ENCODE results near the gene NKAIN1. TPM values are rescaled to one million over a fixed set of nuclear protein-coding genes. Genes with fewer than 3 reads are reported as not detected.

The NKAIN1 gene
- total RNA-seq, 1 experiment from 2014 or later, result 0.18 TPM

GRCh38 chr1:31152181-31152795 lies 87.4 kb downstream of the NKAIN1 start:
- no peaks in the 10 kb centered on the region for H3K9me2 ChIP-seq (replicated peaks; ENCODE audit: low read length)
- H3K27ac ChIP-seq (ENCODE audit: low read length), result peak overlapping the region; percentile 72
- ChIA-PET CTCF (no interaction called here), POLR2A (ENCODE audit: unreplicated experiment) (no interaction called here)
- H3K4me1 ChIP-seq (ENCODE audit: insufficient read depth, low read length), result peaks cover 39% of the 10 kb centered on the region
- no peaks in the 10 kb centered on the region for H3K36me3 ChIP-seq (ENCODE audit: low read depth, low read length)
- H2AFZ ChIP-seq (ENCODE audit: low read length), result no peak overlapping the region
- ATAC-seq (peak; percentile 38), DNase-seq (peak; percentile 94)
- intact Hi-C loops (cut with micrococcal nuclease), result no loop called here
- H3K27me3 ChIP-seq (ENCODE audit: low read length), result no peaks in the 10 kb centered on the region
- H3K4me2 ChIP-seq (ENCODE audit: low read length), result peak overlapping the region; percentile 46
- H3K79me2 ChIP-seq (ENCODE audit: low read length), result no peaks in the 10 kb centered on the region
- no peak overlapping the region for H3K4me3 ChIP-seq (ENCODE audit: low read length)
- H3K9me3 ChIP-seq (ENCODE audit: low read length), result no peaks in the 10 kb centered on the region
- H4K20me1 ChIP-seq (ENCODE audit: low read length), result no peaks in the 10 kb centered on the region
- TF ChIP-seq EZH2 (IDR thresholded peaks at IDR 0.05; ENCODE audit: low read length, unreplicated experiment) (no peak), EZH2phosphoT487 (IDR thresholded peaks at IDR 0.05; ENCODE audit: borderline replicate concordance, low read length) (no peak)
- TF ChIP-seq, protein P1, sequence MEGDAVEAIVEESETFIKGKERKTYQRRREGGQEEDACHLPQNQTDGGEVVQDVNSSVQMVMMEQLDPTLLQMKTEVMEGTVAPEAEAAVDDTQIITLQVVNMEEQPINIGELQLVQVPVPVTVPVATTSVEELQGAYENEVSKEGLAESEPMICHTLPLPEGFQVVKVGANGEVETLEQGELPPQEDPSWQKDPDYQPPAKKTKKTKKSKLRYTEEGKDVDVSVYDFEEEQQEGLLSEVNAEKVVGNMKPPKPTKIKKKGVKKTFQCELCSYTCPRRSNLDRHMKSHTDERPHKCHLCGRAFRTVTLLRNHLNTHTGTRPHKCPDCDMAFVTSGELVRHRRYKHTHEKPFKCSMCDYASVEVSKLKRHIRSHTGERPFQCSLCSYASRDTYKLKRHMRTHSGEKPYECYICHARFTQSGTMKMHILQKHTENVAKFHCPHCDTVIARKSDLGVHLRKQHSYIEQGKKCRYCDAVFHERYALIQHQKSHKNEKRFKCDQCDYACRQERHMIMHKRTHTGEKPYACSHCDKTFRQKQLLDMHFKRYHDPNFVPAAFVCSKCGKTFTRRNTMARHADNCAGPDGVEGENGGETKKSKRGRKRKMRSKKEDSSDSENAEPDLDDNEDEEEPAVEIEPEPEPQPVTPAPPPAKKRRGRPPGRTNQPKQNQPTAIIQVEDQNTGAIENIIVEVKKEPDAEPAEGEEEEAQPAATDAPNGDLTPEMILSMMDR (conservative IDR thresholded peaks at IDR 0.05; ENCODE audit: low read depth, low read length), result no peak
- H3F3A ChIP-seq (ENCODE audit: low read length, unreplicated experiment), result no peaks in the 10 kb centered on the region
- peak overlapping the region; percentile 30; the same call in 1 of the 2 replicates for H3K9ac ChIP-seq (ENCODE audit: low read length)
- BruUV-seq (replicated peaks), result no TSS peak

DNA sequence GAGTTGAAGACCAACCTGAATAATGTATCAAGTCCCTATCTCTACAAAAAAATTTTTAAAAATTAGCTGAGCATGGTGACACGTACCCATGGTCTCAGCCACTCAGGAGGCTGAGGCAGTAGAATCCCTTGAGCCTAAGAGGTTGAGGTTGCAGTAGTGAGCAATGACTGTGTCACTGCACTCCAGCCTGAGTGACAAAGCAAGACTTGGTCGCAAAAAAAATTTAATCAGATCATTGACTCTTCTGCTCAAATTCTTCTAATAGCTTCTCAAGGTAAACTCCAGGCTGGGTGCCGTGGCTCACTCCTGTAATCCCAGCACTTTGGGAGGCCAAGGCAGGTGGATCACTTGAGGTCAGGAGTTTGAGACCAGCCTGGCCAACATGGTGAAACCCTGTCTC lies 88.3 kb downstream of the NKAIN1 start:
- H4K20me1 ChIP-seq (ENCODE audit: low read length), result no peaks in the 10 kb centered on the region
- no peaks in the 10 kb centered on the region for H3F3A ChIP-seq (ENCODE audit: low read length, unreplicated experiment)
- DNase-seq, result peak; percentile 42
- H3K4me3 ChIP-seq (ENCODE audit: low read length), result no peak overlapping the region
- H3K9ac ChIP-seq (ENCODE audit: low read length), result no peak overlapping the region
- H3K9me3 ChIP-seq (ENCODE audit: low read length), result no peaks in the 10 kb centered on the region
- H3K27me3 ChIP-seq (ENCODE audit: low read length), result no peaks in the 10 kb centered on the region
- no peaks in the 10 kb centered on the region for H3K79me2 ChIP-seq (ENCODE audit: low read length)
- no peak overlapping the region for H2AFZ ChIP-seq (ENCODE audit: low read length)
- H3K9me2 ChIP-seq (replicated peaks; ENCODE audit: low read length), result no peaks in the 10 kb centered on the region
- H3K36me3 ChIP-seq (ENCODE audit: low read depth, low read length), result no peaks in the 10 kb centered on the region
- no peak overlapping the region for H3K4me2 ChIP-seq (ENCODE audit: low read length)
- TF ChIP-seq EZH2phosphoT487 (IDR thresholded peaks at IDR 0.05; ENCODE audit: borderline replicate concordance, low read length), result no peak
- TF ChIP-seq, protein P1 (conservative IDR thresholded peaks at IDR 0.05; ENCODE audit: low read depth, low read length), result no peak
- no peak for TF ChIP-seq EZH2 (IDR thresholded peaks at IDR 0.05; ENCODE audit: low read length, unreplicated experiment)
- intact Hi-C loops (cut with micrococcal nuclease), result no loop called here
- H3K4me1 ChIP-seq (ENCODE audit: insufficient read depth, low read length), result peaks cover 39% of the 10 kb centered on the region
- no peak for ATAC-seq
- POLR2A ChIA-PET (ENCODE audit: unreplicated experiment), result no interaction called here
- BruUV-seq (replicated peaks), result no TSS peak
- CTCF ChIA-PET, result interaction anchor here (0.6 kb wide), 1 partner anchor 10 kb away, joined by 4 read pairs; no protein-coding TSS in a partner anchor
- 0 out of 2 replicates have a peak overlapping the region, but pooled peaks have one; percentile 69 for H3K27ac ChIP-seq (ENCODE audit: low read length)

DNA sequence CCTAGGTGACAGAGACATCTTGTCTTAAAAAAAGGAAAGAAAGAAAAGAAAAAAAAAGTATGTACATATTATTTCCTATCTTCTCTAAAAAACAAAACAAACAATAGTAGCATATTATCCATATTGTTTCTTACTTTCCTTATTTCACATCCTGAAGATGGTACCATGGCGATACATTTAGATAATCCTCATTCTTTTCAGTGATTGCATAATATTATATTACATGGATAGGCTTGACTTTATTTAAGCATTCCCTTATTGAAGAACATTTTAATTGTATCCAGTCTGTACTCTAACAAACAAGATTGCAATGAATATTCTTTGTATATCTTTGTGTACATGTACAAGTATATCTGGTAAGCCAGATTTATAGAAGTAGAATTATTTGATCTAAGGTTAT lies 91.3 kb downstream of the NKAIN1 start:
- TF ChIP-seq, protein P1 (conservative IDR thresholded peaks at IDR 0.05; ENCODE audit: low read depth, low read length), result no peak
- TF ChIP-seq EZH2phosphoT487 (IDR thresholded peaks at IDR 0.05; ENCODE audit: borderline replicate concordance, low read length), result no peak
- TF ChIP-seq EZH2 (IDR thresholded peaks at IDR 0.05; ENCODE audit: low read length, unreplicated experiment), result no peak
- Histone ChIP-seq H2AFZ (ENCODE audit: low read length) (no peak overlapping the region), H4K20me1 (ENCODE audit: low read length) (no peaks in the 10 kb centered on the region), H3K79me2 (ENCODE audit: low read length) (no peaks in the 10 kb centered on the region), H3K4me1 (ENCODE audit: insufficient read depth, low read length) (peaks cover 23% of the 10 kb centered on the region), H3K4me3 (ENCODE audit: low read length) (no peak overlapping the region), H3K9me2 (replicated peaks; ENCODE audit: low read length) (no peaks in the 10 kb centered on the region), H3K27ac (ENCODE audit: low read length) (no peak overlapping the region), H3K27me3 (ENCODE audit: low read length) (no peaks in the 10 kb centered on the region), H3K9me3 (ENCODE audit: low read length) (no peaks in the 10 kb centered on the region), H3K36me3 (ENCODE audit: low read depth, low read length) (no peaks in the 10 kb centered on the region), H3K4me2 (ENCODE audit: low read length) (no peak overlapping the region), H3F3A (ENCODE audit: low read length, unreplicated experiment) (no peaks in the 10 kb centered on the region), H3K9ac (ENCODE audit: low read length) (no peak overlapping the region)
- CTCF ChIA-PET, result no interaction called here
- no TSS peak for BruUV-seq (replicated peaks)
- intact Hi-C loops (cut with micrococcal nuclease), result no loop called here
- POLR2A ChIA-PET (ENCODE audit: unreplicated experiment), result no interaction called here
- ATAC-seq (no peak), DNase-seq (no peak)
